SK-N-SH treated with all-trans-retinoic acid at 6 μM for 48 hours (cell line): ENCODE measurements around the gene PACS1.

ENCODE experiments used
- ARNTL ChIP-seq: fragments of 450-650 bp; formaldehyde crosslinking; IDR thresholded peaks from 2 replicates; pipeline ENCODE4 v1.5.0; 2020; ENCODE audit warnings: low read depth, mild to moderate bottlenecking, moderate library complexity, borderline replicate concordance
- BACH2 ChIP-seq: fragments of 250-450 bp; sonication (Bioruptor Pico); IDR thresholded peaks from 2 replicates; pipeline ENCODE4 v1.9.0; 2021; ENCODE audit warnings: mild to moderate bottlenecking, borderline replicate concordance
- OSR1 ChIP-seq: fragments of 250-450 bp; sonication (Bioruptor Pico); IDR thresholded peaks from 2 replicates; pipeline ENCODE4 v1.8.0; 2022; ENCODE audit warnings: moderate library complexity, mild to moderate bottlenecking, inconsistent platforms
- PATZ1 ChIP-seq: fragments of 250-450 bp; sonication (Bioruptor Pico); IDR thresholded peaks from 2 replicates; pipeline ENCODE4 v1.8.0; 2020; ENCODE audit warnings: mild to moderate bottlenecking, moderate library complexity, borderline replicate concordance
- RARB ChIP-seq: fragments of 250-450 bp; sonication (Bioruptor Pico); IDR thresholded peaks from 2 replicates; pipeline ENCODE4 v1.8.0; 2021; ENCODE audit warnings: mild to moderate bottlenecking, moderate library complexity
- SNAI2 ChIP-seq: fragments of 250-450 bp; sonication (Bioruptor Pico); IDR thresholded peaks from 2 replicates; pipeline ENCODE4 v1.5.0; 2020; ENCODE audit warnings: mild to moderate bottlenecking, moderate library complexity
- TSHZ2 ChIP-seq: fragments of 250-450 bp; sonication (Bioruptor Pico); IDR thresholded peaks from 2 replicates; pipeline ENCODE4 v1.5.0; 2020; ENCODE audit warnings: mild to moderate bottlenecking, moderate library complexity
- ZFP3 ChIP-seq: fragments of 250-450 bp; sonication (Bioruptor Pico); IDR thresholded peaks from 2 replicates; pipeline ENCODE4 v1.5.0; 2020; ENCODE audit warnings: mild to moderate bottlenecking, moderate library complexity
- ZFP30 ChIP-seq: fragments of 450-650 bp; formaldehyde crosslinking; IDR thresholded peaks from 2 replicates; pipeline ENCODE4 v1.5.0; 2022; ENCODE audit warnings: mild to moderate bottlenecking, moderate library complexity
- ZNF8 ChIP-seq: fragments of 450-650 bp; formaldehyde crosslinking; IDR thresholded peaks from 2 replicates; pipeline ENCODE4 v1.5.0; 2020; ENCODE audit warnings: mild to moderate bottlenecking, moderate library complexity

GRCh38 chr11:66203847-66204246, 133.8 kb downstream of the PACS1 start:
- TF ChIP-seq ARNTL (CRISPR knock-in tag) = no peak
- no peak for TF ChIP-seq ZFP3 (CRISPR knock-in tag)
- TF ChIP-seq ZFP30 = no peak
- no peak for TF ChIP-seq OSR1 (CRISPR knock-in tag)
- no peak for TF ChIP-seq RARB
- no peak for TF ChIP-seq TSHZ2
- no peak for TF ChIP-seq PATZ1 (CRISPR knock-in tag)
- TF ChIP-seq SNAI2 (CRISPR knock-in tag) = no peak
- no peak for TF ChIP-seq ZNF8 (CRISPR knock-in tag)
- no peak for TF ChIP-seq BACH2
